ENCODE results near the gene BPTF.

DNA sequence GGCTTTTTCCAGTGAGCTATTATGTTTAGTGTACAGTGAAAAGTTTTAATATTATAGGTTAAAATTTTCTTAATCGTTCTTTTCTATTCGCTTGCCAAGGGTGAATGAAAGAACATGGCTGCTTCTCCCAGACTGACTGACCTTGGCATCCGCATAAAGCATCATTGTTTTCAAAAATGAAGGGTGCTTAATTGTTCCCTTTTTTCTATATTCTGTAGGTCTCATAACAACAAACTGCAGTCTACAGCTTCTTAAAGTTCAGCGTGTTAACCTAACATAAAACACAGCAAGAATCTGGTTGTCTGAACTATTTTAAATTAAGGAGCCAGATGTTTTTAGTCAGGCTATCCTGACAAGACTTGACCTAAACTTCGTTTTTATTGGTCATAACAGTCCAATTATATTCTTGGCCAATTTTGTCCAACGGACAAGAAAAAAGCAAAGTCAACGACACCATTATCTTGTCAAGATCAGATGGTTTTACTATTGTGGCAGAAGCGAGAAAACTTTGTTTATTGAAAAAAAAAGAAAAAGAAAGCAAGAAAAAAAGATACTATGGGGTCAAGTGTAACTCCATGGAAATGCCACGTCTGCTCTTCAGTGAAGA, 156.8 kb downstream of the BPTF start:
- TF ChIP-seq, protein P1, sequence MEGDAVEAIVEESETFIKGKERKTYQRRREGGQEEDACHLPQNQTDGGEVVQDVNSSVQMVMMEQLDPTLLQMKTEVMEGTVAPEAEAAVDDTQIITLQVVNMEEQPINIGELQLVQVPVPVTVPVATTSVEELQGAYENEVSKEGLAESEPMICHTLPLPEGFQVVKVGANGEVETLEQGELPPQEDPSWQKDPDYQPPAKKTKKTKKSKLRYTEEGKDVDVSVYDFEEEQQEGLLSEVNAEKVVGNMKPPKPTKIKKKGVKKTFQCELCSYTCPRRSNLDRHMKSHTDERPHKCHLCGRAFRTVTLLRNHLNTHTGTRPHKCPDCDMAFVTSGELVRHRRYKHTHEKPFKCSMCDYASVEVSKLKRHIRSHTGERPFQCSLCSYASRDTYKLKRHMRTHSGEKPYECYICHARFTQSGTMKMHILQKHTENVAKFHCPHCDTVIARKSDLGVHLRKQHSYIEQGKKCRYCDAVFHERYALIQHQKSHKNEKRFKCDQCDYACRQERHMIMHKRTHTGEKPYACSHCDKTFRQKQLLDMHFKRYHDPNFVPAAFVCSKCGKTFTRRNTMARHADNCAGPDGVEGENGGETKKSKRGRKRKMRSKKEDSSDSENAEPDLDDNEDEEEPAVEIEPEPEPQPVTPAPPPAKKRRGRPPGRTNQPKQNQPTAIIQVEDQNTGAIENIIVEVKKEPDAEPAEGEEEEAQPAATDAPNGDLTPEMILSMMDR (IDR thresholded peaks at IDR 0.05): no peak
- TF ChIP-seq, protein P2, sequence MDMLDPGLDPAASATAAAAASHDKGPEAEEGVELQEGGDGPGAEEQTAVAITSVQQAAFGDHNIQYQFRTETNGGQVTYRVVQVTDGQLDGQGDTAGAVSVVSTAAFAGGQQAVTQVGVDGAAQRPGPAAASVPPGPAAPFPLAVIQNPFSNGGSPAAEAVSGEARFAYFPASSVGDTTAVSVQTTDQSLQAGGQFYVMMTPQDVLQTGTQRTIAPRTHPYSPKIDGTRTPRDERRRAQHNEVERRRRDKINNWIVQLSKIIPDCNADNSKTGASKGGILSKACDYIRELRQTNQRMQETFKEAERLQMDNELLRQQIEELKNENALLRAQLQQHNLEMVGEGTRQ (IDR thresholded peaks at IDR 0.05; ENCODE audit: borderline replicate concordance, low read depth, low read length): no peak
- TF ChIP-seq SMC3 (IDR thresholded peaks at IDR 0.05; ENCODE audit: low read depth, low read length): no peak
- no peak for TF ChIP-seq TAF1 (IDR thresholded peaks at IDR 0.05; ENCODE audit: borderline replicate concordance, low read depth, low read length)
- no peak for TF ChIP-seq TCF12 (IDR thresholded peaks at IDR 0.05)
- TF ChIP-seq, protein P3, sequence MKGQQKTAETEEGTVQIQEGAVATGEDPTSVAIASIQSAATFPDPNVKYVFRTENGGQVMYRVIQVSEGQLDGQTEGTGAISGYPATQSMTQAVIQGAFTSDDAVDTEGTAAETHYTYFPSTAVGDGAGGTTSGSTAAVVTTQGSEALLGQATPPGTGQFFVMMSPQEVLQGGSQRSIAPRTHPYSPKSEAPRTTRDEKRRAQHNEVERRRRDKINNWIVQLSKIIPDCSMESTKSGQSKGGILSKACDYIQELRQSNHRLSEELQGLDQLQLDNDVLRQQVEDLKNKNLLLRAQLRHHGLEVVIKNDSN (IDR thresholded peaks at IDR 0.05; ENCODE audit: borderline replicate concordance, low read depth): no peak

Measured in SK-N-SH (cell line).